ENCODE data around the gene PQBP1. TPM values are rescaled to one million over a fixed set of nuclear protein-coding genes. Genes with fewer than 3 reads are reported as not detected.

The PQBP1 gene
- total and polyA plus RNA-seq, 4 donors: 33.2 to 146 (median 74.0) TPM

DNA sequence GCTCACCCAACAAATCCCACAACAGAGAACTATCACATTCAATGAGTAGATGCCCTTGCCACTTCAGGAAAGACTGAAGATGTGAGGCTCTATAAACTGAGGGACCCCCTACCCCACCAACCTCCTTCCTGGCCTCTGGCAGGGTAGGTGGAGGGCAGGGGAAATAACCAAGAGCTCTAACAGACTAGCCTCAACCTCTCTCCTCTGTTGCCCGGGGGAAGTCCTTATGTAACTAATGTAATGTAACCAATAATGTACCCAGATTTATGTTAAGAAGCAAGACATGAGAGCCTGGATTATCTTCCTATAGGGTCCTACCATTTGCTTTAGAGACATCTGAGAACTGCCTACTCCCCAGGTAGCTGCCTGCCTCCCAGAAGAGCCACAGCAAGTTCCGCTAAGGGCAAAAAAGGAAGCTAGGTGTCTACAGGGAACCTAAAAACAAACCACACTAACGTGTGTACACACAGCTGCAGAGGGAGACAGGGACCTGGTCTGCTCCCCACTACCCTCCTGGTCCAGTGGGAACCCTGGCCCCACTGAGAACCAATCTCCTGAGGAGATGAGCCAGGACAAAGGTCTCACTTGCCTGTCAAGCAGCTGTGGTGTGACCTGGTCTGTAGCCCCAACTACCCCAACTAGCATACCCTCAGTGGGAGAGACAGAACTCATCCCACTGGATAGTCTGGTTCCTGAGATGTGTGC, 41.9 kb downstream of the PQBP1 start:
- 22 to 60% methylated on average over 3 of the region's 3 CpGs for WGBS, 2 donors
- ATAC-seq (ENCODE audit: insufficient read depth, low FRiP score) (no peak), DNase-seq (no peak)
- H3K4me3 ChIP-seq: no peak overlapping the region
- no peaks in the 10 kb centered on the region for H3K27me3 ChIP-seq (ENCODE audit: control insufficient read depth in 3 of 3, insufficient read depth in 3 of 3, low read length in 2 of 3)
- H3K36me3 ChIP-seq (ENCODE audit: control insufficient read depth in 4 of 4, insufficient read depth in 4 of 4, low read length in 4 of 4): peaks cover 0 to 10% (median 4%) of the 10 kb centered on the region in 4 donors
- no peak overlapping the region for H3K27ac ChIP-seq (ENCODE audit: low read depth in 1 of 2, low read length in 1 of 2)
- H3K4me1 ChIP-seq (ENCODE audit: control insufficient read depth in 5 of 5, insufficient read depth in 5 of 5, low read length in 5 of 5): peaks cover 0 to 4% (median 0%) of the 10 kb centered on the region in 5 donors
- peaks cover 0 to 2% (median 0%) of the 10 kb centered on the region in 4 donors for H3K9me3 ChIP-seq (ENCODE audit: control insufficient read depth in 4 of 4, insufficient read depth in 3 of 4, low read length in 3 of 4)
- no peak for TF ChIP-seq CTCF (IDR thresholded peaks at IDR 0.05; ENCODE audit: control extremely low read depth, extremely low read depth)
- H3K9ac ChIP-seq (ENCODE audit: insufficient read depth in 1 of 2, low read length in 2 of 2): no peak overlapping the region

GRCh38 chrX:48940404-48940955, 42.8 kb downstream of the PQBP1 start:
- H3K4me1 ChIP-seq (ENCODE audit: control insufficient read depth in 5 of 5, insufficient read depth in 5 of 5, low read length in 5 of 5): peaks cover 0 to 4% (median 0%) of the 10 kb centered on the region in 5 donors
- H3K36me3 ChIP-seq (ENCODE audit: control insufficient read depth in 4 of 4, insufficient read depth in 4 of 4, low read length in 4 of 4): peaks cover 0 to 5% (median 3%) of the 10 kb centered on the region in 4 donors
- H3K27ac ChIP-seq (ENCODE audit: low read depth in 1 of 2, low read length in 1 of 2): no peak overlapping the region
- H3K4me3 ChIP-seq: no peak overlapping the region
- 57 to 73% methylated on average over 2 of the region's 2 CpGs for WGBS, 2 donors
- peaks cover 0 to 2% (median 0%) of the 10 kb centered on the region in 4 donors for H3K9me3 ChIP-seq (ENCODE audit: control insufficient read depth in 4 of 4, insufficient read depth in 3 of 4, low read length in 3 of 4)
- no peak overlapping the region for H3K9ac ChIP-seq (ENCODE audit: insufficient read depth in 1 of 2, low read length in 2 of 2)
- no peaks in the 10 kb centered on the region for H3K27me3 ChIP-seq (ENCODE audit: control insufficient read depth in 3 of 3, insufficient read depth in 3 of 3, low read length in 2 of 3)
- ATAC-seq (ENCODE audit: insufficient read depth, low FRiP score) (no peak), DNase-seq (no peak)
- TF ChIP-seq CTCF (IDR thresholded peaks at IDR 0.05; ENCODE audit: control extremely low read depth, extremely low read depth): no peak

DNA sequence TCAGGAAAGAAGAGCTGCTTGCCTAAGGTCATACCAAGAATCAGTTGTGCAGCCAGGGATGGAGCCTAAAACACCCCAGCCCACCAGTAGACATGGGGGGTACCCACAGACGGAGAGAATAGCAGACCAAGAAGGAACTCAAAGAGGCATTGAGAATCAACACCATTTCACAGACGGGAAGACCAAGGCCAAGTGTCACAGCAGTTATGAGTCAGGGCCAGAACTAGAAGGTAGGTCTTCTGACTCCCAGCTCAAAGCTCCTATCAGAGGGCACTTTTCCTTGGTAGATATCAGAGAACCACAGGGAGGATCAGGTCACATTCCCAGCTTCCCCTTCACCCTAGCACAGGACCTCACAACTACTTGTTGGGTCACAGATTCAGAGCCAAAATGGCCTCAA, 45.2 kb downstream of the PQBP1 start:
- H3K9ac ChIP-seq (ENCODE audit: insufficient read depth in 1 of 2, low read length in 2 of 2): no peak overlapping the region
- H3K27me3 ChIP-seq (ENCODE audit: control insufficient read depth in 3 of 3, insufficient read depth in 3 of 3, low read length in 2 of 3): peaks cover 0 to 3% (median 0%) of the 10 kb centered on the region in 3 donors
- no peak overlapping the region for H3K4me3 ChIP-seq
- ATAC-seq (ENCODE audit: insufficient read depth, low FRiP score): no peak
- peaks cover 0 to 5% (median 0%) of the 10 kb centered on the region in 5 donors for H3K4me1 ChIP-seq (ENCODE audit: control insufficient read depth in 5 of 5, insufficient read depth in 5 of 5, low read length in 5 of 5)
- 77 to 95% methylated on average over 2 of the region's 2 CpGs for WGBS, 2 donors
- H3K9me3 ChIP-seq (ENCODE audit: control insufficient read depth in 4 of 4, insufficient read depth in 3 of 4, low read length in 3 of 4): peaks cover 0 to 2% (median 0%) of the 10 kb centered on the region in 4 donors
- H3K27ac ChIP-seq (ENCODE audit: low read depth in 1 of 2, low read length in 1 of 2): peak overlapping the region in 1 of 2 donors; percentile 20
- no peak for DNase-seq
- H3K36me3 ChIP-seq (ENCODE audit: control insufficient read depth in 4 of 4, insufficient read depth in 4 of 4, low read length in 4 of 4): peaks cover 0 to 5% (median 2%) of the 10 kb centered on the region in 4 donors
- TF ChIP-seq CTCF (IDR thresholded peaks at IDR 0.05; ENCODE audit: control extremely low read depth, extremely low read depth): no peak
